T-helper 1 cell (primary cell): ENCODE data around the gene HDAC1.

Source experiments
- DNase-seq, 5 donors: peaks; one replicate each; pipeline ENCODE4 v3.0.0-alpha.2; 2012 to 2020

The HDAC1 gene

GRCh38 chr1:32377541-32378220 lies 85.8 kb downstream of the HDAC1 start:
- DNase-seq = no peak

GRCh38 chr1:32380057-32380456 lies 88.2 kb downstream of the HDAC1 start:
- no peak for DNase-seq
